ENCODE results near the gene SLC25A19.

Gene SLC25A19

DNA sequence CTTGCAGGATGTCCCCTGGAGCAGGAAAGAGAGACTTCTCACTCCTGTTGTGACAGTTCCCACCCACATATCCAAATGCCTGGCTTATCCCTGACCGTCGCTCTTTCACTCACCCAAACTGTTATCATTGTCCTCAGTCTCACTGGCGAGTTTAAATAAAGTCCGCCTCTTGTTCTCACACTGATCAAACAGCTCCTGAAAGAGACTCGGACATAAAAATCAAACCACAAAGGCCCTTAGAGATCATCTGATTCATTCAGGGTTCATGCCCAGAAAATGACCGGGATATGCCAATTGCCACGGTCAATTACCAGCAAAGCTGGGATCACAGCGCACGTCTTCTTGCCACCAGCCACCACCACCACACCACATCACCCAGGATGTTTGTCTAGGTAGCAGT lies 47.7 kb downstream of the SLC25A19 start:
- no peak for DNase-seq

DNA sequence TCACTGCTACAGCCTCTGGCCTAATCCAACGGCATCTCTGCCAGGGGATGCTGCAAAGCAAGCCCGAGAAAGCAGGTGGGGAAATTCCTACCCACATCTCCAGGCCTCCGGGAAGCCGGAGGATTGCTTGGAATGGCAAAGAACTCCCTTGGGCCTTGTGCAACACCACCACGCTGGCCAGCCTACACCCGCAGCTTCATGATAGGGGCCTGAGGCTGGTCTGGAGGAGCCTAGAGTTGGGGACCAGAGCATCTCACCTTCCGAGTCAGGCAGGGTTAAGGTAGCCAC lies 48.1 kb downstream of the SLC25A19 start:
- no peak for DNase-seq

DNA sequence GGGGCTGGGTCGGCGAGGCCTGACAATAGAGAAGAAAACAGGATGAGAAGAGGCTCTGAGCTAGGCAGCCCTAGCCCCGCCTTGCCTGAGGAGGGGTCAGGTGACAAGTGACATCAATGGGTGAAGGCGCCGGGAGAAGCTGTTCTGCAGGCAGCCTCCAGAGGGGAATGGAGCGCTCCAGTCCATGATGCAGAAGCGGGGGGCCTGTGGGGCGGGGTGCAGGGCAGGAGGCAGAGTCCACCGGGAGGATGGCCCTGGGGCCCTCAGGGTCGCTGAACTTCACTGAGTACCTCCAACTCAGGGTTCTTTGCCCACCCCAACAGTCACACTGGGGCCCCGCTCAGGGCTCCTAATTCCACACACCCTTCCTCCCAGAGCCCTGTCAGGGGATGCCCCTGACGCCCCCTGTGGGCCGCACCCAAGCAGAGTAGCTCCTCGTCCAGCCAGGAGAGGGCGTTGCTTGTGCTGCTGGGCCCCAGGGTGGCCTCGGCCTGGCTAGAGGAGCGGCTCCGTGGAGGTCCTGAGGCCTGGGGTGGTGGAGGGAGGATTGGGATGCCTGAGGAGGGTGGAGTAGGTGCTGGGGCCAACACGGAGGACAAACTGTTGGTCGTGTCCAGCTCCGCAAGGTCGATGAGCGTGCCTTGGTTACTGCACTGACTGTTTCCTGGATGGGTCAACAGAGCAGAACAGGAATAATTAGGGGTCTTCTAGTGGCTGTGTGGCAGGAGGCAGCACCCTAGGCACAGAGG lies 48.7 kb downstream of the SLC25A19 start:
- peak; percentile 44 to 78 (median 67) for DNase-seq

DNA sequence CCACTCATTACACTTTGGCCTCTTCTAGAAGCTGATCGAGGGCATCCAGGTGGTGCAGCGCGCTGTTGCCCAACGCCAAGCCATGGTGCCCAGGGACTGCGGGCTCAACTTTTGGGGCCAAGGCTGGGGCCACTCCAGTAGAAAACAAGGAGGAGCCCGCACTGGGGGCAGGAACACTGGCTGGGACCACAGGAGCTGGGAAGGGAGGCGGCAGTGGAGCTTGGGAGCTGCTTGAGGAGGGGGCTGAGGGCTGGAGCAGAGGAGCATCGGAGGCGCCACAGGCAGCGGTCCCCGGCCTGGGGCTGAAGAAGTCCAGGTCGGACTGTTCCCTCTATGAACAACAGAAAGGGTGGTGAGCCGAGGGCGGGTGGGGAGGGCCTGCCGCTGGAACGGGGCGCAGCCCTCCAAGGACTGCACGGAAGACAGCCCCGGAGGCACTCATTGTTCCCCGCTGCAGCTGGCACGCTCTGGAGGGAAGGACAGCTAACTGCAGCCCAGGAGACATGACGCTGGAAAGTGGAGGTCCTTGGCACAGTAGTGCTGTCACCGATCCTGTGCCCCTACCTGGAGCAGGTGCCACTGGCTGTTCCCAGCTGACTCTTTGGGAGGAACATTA lies 49.3 kb downstream of the SLC25A19 start:
- no peak for DNase-seq

DNA sequence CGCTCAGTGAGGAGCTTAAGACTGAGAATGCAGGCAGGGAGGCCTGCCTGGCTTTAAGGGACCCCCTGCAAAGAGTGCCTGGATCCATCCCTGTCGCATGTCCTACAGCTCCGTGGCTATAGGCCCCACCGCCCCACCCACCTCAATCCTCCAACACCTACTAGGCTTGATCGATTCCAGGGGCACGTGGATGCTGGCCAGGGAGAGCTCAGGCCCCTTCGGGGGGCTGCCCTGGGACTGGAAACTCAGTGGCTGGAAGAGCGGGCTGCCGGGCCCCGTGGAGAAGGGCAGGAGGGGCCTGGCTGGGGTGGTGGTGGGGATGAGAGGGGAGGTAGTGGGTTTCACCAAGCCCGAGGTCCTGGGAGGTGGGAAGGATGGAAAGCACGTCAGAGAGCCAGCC lies 50.0 kb downstream of the SLC25A19 start:
- no peak for DNase-seq

DNA sequence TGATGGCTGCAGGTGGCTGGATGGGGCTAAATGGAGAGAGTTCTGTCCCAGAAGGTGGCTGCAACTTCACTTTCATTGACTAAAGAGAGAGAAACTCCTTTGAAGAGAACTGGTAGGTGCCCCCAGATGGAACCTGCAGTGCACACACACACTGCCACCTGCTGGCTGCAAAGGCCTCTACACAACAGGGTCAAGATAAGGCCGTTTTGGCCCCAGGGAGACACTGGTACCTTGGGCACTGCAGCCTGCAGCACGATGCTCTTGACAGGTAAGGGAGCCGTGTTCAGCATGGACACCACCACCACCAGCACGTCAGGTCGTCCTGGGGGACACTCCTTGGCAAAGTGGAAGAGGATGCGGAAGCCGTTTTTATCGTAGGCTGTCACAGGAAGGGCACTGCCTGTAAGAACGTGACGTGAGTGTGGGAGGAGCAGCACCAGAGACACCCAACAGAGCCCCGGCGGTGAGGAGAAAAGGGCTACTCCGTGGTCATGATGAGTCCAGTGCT lies 50.5 kb downstream of the SLC25A19 start:
- peak; percentile 63 to 87 (median 82) for DNase-seq

DNA sequence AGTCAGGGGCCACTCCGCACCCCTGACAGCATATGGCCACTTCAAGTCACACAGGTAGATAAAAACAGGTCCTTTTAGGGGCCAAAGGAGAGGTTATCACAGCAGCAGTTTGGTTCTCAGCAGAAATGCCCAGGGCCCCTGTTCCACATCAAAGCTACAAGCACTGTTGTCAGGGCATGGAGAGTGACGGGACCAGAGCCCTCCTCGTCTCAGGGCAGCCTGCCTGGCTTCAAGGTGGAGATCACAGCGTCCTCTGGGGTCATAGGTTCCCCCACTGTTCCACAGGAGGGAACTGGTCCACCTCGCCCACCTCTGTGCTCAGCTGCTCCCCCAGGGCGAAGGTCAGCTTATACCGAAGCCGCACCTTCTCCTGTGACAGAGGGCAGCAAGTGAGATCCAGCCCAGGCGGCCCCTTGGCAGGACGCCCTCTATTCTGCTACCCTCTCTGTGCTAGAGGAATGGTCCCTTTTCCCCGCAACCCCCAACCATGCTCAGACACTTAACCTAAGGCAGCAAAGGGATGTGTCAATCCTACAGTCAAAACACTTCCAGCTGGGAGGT lies 51.1 kb downstream of the SLC25A19 start:
- no peak for DNase-seq

DNA sequence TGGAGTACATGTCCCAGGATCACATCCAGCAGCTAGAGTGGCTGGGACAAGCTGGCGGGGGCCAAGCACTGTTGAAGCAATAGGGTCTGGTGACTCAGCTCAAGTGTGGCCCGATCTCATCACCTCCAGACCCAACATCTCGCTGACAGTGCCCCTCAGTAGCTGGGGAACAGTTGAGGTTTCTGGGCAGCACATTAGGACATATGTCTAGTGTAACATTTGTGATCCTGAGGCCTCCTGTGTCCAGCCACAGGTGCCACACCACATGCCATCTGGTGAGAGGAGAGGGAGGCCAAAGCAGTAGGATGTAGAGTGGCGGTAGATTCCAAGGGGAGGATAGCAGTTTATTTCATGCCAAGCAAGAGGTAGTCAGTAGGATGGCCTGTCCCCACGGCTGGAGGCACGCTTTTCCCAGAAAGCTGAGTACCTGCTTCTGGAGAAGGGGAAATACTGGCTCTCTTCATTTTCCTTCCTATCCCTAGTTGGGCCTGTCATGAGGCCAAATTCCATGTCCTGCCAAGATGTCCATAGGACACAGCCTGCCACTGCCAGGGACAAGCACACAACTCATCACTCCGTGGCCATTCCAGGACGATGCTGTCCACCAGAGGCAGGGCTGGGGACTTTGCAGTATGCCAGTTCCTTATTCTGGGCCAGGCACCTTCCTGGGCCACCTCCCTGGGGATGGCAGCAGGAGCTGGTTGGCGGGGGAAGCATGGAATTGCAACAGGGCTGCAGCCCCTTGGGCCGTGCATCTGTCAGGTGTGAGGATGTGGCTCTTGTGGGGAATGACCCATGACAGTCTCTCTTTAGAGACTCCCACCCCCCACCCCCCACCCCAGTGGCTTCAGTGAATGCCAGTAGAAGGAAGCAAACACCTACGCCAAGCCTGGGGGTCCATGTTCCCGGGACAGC lies 51.9 kb downstream of the SLC25A19 start:
- peak in 1 of 4 experiments; percentile 14 for DNase-seq

DNA sequence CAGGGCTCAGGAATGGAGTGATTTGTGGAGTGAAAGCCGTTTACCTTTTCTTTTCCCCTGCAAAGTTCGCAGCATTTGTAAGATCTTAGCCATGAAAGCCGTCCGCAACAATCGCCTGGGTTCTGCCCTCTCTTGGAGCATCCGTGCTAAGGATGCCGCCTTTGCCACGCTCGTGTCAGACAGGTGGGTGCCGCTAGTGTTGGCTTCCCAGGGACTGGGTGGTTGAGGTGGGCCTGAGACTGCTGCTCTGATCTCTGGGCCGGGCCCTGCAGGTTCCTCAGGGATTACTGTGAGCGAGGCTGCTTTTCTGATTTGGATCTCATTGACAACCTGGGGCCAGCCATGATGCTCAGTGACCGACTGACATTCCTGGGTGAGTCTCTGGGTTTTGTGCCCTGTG lies 56.4 kb downstream of the SLC25A19 start:
- DNase-seq, result no peak

DNA sequence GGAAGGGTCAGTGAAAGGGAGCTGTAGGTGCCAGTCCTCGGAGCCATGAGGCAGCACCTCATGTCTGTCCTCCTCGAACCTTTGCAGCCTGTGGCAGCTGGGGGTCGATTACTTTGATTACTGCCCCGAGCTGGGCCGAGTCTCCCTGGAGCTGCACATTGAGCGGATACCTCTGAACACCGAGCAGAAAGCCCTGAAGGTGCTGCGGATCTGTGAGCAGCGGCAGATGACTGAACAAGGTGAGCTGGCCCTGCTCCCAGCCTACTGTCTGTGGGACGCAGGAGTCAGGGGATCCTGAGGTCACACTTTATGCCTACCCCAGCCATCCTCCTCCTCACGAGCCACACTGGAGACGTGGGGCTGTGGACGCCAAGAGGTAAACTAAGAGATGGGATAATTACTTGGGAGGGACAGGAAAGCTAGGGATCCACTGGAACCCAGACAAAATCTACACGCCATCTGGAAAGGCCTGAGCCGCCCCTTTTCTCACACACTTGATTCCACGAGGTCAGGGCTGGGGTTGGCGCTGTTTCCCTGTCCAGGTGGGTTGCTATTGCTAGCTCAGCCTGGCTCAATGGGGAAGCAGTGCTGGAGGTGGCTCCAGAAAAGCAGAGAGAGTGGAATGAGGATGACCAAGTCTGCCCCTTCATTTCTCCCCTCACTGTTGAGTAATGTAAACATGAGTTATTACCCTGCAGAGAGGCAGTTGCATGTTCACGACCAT lies 57.3 kb downstream of the SLC25A19 start:
- DNase-seq, result no peak

DNA sequence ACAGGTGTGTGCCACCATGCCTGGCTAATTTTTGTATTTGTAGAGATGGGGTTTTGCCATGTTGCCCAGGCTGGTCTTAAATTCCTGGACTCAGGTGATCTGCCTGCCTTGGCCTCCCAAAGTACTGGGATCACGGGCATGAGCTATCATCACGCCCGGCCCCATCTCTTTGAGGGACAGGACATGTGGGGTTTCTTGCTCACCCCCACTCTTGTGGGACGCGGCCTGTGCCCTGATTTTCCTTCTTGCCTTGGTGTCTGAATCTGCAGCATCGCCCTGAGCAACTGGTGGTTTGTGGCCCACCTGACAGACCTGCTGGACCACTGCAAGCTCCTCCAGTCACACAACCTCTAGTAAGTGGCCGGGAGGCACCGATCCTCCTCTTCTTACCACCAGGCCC lies 58.2 kb downstream of the SLC25A19 start:
- no peak for DNase-seq

DNA sequence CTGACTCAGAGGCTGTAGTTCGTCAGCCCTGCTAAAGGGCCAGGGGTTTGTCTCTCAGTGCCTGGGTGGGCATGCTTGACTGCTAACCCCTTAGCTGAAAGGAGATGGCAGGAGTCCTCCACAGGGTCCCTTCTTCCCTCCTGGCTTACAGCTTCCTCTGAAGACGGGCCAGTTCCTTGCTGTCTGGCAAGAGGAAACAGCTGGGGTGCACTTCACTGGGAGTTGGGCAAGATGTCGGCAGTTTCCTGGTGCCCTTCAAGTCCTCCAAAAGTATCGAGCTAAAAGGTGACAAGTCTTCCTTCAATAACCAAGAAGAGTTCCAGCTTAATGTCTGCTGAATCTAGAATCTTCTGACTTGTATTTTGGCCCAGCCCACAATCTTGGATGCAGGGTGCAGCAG lies 60.4 kb downstream of the SLC25A19 start:
- peak; percentile 77 to 93 (median 90) for DNase-seq

DNA sequence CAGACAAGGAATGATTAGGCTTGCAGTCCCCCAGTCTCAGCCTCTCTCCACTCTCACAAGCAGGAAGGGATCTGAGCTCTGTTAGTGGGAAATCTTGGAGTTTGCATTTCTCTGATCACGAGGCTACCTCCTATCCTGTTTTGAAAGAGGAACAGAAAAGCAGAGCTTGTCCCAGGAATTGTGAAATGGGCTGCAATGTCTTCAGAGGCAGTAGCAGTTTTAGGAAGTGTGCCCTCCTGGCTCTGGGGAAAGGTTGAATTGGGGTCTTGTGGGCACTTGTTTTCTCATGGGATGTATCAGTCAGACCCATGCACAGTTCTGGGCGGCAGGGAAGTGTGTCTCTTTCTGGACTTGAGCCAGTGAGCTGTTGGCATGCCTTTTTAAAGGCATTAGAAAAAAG lies 60.9 kb downstream of the SLC25A19 start:
- DNase-seq, result peak; percentile 94 to 99 (median 96)

DNA sequence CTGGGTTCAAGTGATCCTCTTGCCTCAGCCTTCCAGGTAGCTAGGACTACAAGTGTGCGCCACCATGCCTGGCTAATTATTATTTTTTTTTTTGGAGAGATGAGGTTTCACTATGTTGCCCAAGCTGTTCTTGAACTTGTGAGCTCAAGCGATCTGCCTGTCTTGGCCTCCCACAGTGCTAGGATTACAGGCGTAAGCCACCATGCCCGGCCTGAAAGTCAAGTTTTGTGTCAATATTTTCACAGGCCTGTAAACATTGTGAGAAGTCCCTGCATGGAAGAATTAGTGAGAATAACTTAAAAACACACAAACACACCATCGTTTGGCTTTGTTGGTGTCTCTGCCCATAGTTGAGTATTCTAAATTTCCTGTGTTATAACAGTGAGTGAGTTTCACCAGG lies 61.5 kb downstream of the SLC25A19 start:
- DNase-seq, result peak in 2 of 4 experiments; percentile 28

DNA sequence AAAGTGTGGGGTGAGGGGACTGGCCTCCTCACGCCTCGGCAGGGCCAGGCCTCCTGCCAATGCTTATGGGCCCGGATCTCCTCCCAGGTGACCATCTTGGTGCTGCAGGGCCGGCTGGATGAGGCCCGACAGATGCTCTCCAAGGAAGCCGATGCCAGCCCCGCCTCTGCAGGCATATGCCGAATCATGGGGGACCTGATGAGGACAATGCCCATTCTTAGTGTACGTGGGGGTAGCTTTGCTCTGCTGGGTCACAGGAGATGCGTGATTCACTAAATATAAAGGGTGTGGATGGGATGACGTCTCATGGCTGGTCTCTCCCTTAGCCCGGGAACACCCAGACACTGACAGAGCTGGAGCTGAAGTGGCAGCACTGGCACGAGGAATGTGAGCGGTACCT lies 64.2 kb downstream of the SLC25A19 start:
- no peak for DNase-seq
